AG10803 (cell line): ENCODE results near the gene LRP5.

Source experiments
- DNase-seq: peaks from one replicate; pipeline ENCODE4 v3.0.0; 2010; ENCODE audit warnings: low read depth
- H3K4me3 ChIP-seq: 2 replicates; pipeline ENCODE4 v1.5.1; 2011; ENCODE audit warnings: mild to moderate bottlenecking, low read length, control low read depth
- TF ChIP-seq, protein P1 (sequence below): conservative IDR thresholded peaks from 2 replicates; pipeline ENCODE4 v1.5.1; 2011; ENCODE audit warnings: mild to moderate bottlenecking, low read length, control low read depth, inconsistent platforms

Gene LRP5

DNA sequence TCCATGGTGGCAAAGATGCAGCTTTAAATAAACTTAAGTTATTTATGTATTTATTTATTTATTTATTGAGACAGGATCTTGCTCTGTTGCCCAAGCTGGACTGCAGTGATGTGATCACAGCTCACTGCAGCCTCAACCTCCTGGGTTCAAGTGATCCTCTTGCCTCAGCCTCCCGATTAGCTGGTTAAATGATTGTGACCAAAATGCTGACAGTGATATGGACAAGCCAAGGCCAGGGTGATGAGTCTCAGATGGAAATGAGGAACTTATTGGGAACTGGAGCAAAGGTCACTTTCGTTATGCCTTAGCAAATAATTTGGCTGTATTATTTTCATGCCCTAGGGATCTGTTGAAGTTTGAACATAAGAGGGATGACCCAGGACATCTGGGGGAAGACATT is 9.3 kb upstream of the LRP5 start:
- H3K4me3 ChIP-seq, result no peak overlapping the region
- TF ChIP-seq, protein P1, sequence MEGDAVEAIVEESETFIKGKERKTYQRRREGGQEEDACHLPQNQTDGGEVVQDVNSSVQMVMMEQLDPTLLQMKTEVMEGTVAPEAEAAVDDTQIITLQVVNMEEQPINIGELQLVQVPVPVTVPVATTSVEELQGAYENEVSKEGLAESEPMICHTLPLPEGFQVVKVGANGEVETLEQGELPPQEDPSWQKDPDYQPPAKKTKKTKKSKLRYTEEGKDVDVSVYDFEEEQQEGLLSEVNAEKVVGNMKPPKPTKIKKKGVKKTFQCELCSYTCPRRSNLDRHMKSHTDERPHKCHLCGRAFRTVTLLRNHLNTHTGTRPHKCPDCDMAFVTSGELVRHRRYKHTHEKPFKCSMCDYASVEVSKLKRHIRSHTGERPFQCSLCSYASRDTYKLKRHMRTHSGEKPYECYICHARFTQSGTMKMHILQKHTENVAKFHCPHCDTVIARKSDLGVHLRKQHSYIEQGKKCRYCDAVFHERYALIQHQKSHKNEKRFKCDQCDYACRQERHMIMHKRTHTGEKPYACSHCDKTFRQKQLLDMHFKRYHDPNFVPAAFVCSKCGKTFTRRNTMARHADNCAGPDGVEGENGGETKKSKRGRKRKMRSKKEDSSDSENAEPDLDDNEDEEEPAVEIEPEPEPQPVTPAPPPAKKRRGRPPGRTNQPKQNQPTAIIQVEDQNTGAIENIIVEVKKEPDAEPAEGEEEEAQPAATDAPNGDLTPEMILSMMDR, result no peak
- DNase-seq, result no peak

DNA sequence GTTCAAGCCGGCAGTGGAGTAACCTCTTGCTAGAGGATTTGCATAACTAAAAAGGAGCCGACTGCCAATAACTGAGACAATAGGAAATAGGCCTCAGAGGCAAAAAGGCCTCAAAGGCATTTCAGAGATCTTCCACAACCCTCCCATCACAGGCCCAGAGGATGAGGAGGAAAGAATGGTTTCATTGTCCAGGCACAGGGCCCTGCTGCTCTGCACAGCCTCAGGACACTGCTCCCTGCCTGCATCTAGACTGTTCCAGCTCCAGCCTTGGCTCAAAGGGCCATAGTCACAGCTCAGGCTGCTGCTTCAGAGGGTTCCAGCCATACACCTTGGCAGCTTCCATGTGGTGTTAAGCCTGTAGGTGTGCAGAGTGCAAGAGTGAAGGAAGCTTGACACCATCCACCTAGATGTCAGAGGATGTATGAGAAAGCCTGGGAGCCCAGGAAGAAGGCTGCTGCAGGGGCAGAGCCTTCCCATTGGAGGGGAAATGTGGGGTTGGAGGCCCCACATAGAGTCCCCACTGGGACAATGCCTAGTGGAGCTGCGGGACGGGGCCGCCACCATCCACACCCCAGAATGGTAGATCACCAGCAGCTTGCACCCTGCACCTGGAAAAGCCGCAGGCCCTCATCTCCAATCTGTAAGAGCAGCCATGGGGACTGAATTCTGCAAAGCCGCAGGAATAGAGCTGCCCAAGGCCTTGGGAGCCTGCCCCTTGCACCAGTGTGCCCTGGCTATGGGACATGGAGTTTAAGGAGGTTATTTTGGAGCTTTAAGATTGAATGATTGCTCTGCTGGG is 8.2 kb upstream of the LRP5 start:
- H3K4me3 ChIP-seq, result no peak overlapping the region
- no peak for DNase-seq
- TF ChIP-seq, protein P1, result no peak

DNA sequence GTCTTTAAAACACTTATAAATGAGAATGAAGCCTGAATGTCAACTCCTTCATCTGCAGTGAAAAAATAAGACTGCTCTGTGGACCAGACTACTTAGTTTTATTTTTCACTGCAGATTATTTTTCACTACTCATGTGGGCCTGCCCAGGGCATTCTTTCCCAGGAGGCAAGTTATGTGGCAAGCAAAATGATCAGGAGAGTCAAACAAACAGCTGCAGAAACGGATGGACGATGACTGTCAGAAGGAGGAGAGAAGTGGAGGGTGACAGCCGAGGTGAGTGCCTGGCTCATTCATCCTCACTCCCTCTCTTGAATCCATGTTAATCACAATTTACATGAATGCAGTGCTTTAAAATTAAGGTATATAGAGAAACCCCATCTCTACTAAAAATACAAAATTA is 5.8 kb upstream of the LRP5 start:
- no peak overlapping the region for H3K4me3 ChIP-seq
- TF ChIP-seq, protein P1, result no peak
- DNase-seq, result no peak

DNA sequence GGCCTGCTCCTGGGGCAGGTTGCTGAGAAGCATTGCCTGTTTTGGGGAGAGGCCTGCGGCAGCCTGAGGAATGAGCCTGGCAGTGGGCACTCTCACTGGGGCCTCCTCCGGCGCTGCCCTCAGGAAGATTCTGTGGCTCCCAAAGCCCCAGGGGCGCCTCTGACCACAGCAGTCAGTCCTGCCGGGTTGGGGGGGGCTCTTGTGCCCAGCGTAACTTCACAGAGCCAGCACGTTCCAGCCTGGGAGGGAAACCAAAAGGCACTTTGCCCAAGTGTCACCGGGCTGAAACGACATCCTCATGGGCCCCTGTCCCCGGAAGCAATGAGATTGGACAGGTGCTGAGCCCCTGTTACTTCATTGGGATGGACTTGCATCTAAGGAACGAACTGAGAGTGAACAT is 4.3 kb upstream of the LRP5 start:
- no peak overlapping the region for H3K4me3 ChIP-seq
- TF ChIP-seq, protein P1, result no peak
- no peak for DNase-seq

DNA sequence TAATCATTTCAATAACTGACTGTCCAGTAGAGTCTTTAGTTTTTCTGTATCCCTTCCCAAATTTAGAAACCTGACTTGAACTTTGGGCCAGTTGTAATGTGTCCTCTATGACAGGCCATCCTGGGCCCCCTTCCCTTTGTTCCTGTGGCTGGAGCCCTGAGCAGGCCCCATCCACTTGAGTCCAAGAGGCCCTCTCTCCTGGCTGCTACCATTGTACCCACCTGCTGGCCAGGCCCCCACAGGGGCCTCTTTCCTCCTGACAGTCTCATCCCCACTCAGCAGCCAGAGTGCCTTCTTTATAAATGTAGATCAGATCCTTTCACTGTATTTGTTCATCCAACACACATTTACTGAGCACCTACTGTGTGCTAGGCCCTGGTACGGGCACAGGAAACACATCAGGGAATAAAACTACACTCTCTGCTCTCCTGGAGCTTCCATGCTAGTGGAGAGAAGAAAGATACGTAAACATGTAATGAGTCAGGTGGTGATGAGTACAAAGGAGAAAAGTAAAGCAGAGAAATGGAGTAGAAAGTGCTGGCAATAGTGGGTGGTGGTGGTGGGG is 2.7 kb upstream of the LRP5 start:
- no peak overlapping the region for H3K4me3 ChIP-seq
- TF ChIP-seq, protein P1, result no peak

DNA sequence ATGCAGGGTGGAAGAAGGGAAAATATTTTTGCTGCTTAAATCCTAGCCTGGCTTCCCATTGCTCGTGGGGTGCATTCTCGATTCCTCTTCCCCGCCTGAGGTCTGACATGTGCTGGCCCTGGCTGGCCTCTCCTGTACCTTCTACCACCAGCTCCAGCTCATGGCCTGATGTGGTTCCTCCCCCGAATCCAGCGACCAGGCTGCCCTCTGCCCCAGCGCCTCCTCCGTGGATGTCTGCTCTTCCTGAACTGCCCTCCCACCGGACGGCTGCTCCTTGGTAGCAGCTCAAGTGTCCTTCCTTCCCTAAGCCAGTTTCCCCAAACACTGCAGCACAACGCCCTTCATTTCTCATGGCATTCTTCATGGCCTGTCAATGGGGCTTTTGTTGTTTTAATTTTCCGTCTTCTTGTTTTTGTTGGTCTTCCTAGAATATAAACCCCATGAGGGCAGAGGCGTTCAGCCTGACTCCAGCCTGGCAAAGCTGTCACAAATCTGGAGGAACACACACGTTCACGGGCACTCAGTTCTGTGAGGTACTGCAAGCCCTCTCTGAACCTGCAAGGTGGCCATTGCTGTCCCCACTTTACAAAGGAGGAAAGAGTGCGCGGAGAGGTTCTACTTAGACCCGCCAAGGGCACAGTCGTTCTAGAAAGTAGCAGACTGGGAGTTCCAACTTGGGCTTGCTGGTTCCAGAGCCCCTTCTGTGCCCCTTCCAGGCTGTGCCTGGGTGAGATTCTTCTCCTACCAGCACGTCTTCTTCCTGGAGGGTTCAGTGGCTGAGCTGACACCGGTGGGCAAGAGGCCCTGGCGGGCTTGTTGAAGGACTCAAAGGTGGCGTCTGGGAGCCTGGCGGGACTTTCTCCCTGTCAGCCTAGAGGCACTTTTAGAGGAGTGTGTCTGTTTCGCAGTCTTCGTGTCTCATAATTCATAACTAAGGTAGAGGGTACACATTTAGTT is 953 bp upstream of the LRP5 start:
- TF ChIP-seq, protein P1, result no peak
- H3K4me3 ChIP-seq, result peak overlapping the region; percentile 43; the same call in 1 of the 2 replicates
- DNase-seq, result no peak

More for the DNA sequence above, 2.7 kb upstream of the LRP5 start:
- no peak for DNase-seq
